GM12878 (cell line): ENCODE measurements around the gene LZTFL1. TPM values are rescaled to one million over a fixed set of nuclear protein-coding genes. Genes with fewer than 3 reads are reported as not detected.

Experiments used
- ATAC-seq: fragments of 200-7000 bp; cut with Tn5 transposase; 3 replicates; pipeline ENCODE4 v1.9.1; 2020; ENCODE audit warnings: mild to moderate bottlenecking, moderate library complexity
- BruUV-seq: library from RNA; stranded (reverse); fragments of 400-500 nt; replicated peaks from 2 replicates; lab custom pipeline; 2021; lab: Mats Ljungman, UMichigan
- CTCF ChIA-PET: fragments of 300-600 bp; sonication (Branson Sonifier 250); formaldehyde crosslinking; extraction: SDS; loops from one replicate; lab custom pipeline; 2021; ENCODE audit warnings: inconsistent platforms; lab: Yijun Ruan, JAX
- POLR2A ChIA-PET: fragments of 350-600 bp; formaldehyde crosslinking; extraction: SDS; loops from one replicate; lab custom pipeline; 2021; ENCODE audit warnings: inconsistent platforms; lab: Charles Lee
- RAD21 ChIA-PET: fragments of 300-600 bp; sonication (Branson Sonifier 250); formaldehyde crosslinking; loops from one replicate; lab custom pipeline; 2023; ENCODE audit warnings: antibody characterized with exemption; ENCODE audit not compliant: unreplicated experiment; lab: Charles Lee
- SMC1A ChIA-PET: fragments of 300-600 bp; sonication (Branson Sonifier 250); formaldehyde crosslinking; loops from one replicate; lab custom pipeline; 2023; ENCODE audit not compliant: unreplicated experiment, uncharacterized antibody; lab: Charles Lee
- DNase-seq: peaks from one replicate; pipeline ENCODE4 v3.0.0-alpha.2; 2011; ENCODE audit warnings: low read depth, low spot score
- FAIRE-seq: peaks from 3 replicates; lab custom pipeline; 2011; peaks lifted over from hg19 to GRCh38; lab: Jason Lieb, UNC
- H2AFZ ChIP-seq: 2 replicates; pipeline ENCODE4 v1.6.0; 2011; ENCODE audit warnings: low read depth, low read length, control low read depth; ENCODE audit not compliant: control insufficient read depth
- H3K27ac ChIP-seq: 2 replicates; pipeline ENCODE4 v1.5.1; 2011; ENCODE audit warnings: control low read depth; ENCODE audit not compliant: control insufficient read depth, insufficient read depth
- H3K27me3 ChIP-seq, 2 experiments: replicated peaks in 1 of 2; 2 replicates each; pipeline versions ENCODE4 v1.6.0 to v1.6.1; 2011; ENCODE audit warnings: low read length in 1 of 2; ENCODE audit not compliant: control insufficient read depth in 2 of 2, insufficient read depth in 2 of 2
- H3K36me3 ChIP-seq, 2 experiments: 2 replicates each; pipeline ENCODE4 v1.5.1; 2011; ENCODE audit warnings: low read length in 1 of 2; ENCODE audit not compliant: control insufficient read depth in 2 of 2, insufficient read depth in 2 of 2
- H3K4me1 ChIP-seq: 2 replicates; pipeline ENCODE4 v1.6.1; 2011; ENCODE audit warnings: mild to moderate bottlenecking, low read length, moderate library complexity, mixed read lengths; ENCODE audit not compliant: control insufficient read depth, insufficient read depth
- H3K4me2 ChIP-seq: 2 replicates; pipeline ENCODE4 v1.6.0; 2011; ENCODE audit warnings: control low read depth; ENCODE audit not compliant: control insufficient read depth, insufficient read depth
- H3K4me3 ChIP-seq: fragments of 200-600 bp; sonication (generic); 2 replicates; pipeline ENCODE4 v1.5.1; 2016
- H3K79me2 ChIP-seq: 2 replicates; pipeline ENCODE4 v1.6.0; 2011; ENCODE audit warnings: low read length; ENCODE audit not compliant: control insufficient read depth, insufficient read depth
- H3K9ac ChIP-seq: 2 replicates; pipeline ENCODE4 v1.8.0; 2011; ENCODE audit warnings: low read length, control low read depth, mixed read lengths; ENCODE audit not compliant: control insufficient read depth, insufficient read depth
- H3K9me3 ChIP-seq: replicated peaks from 3 replicates; pipeline ENCODE4 v1.5.1; 2011; ENCODE audit warnings: mild to moderate bottlenecking, low read length; ENCODE audit not compliant: control insufficient read depth, insufficient read depth
- H4K20me1 ChIP-seq: 2 replicates; pipeline ENCODE4 v1.6.0; 2011; ENCODE audit not compliant: control insufficient read depth, insufficient read depth
- IRF3 ChIP-seq: fragments of 450-650 bp; IDR thresholded peaks from 2 replicates; pipeline ENCODE4 v1.6.1; 2014; ENCODE audit warnings: mild to moderate bottlenecking
- NFYA ChIP-seq: IDR thresholded peaks from 2 replicates; pipeline ENCODE4 v1.6.1; 2011; ENCODE audit warnings: low read depth, mild to moderate bottlenecking, low read length, improper control_type of control experiment, borderline replicate concordance
- NR2C1 ChIP-seq: fragments of 450-650 bp; IDR thresholded peaks from 2 replicates; pipeline ENCODE4 v1.6.1; 2017; ENCODE audit warnings: antibody characterized with exemption, mild to moderate bottlenecking, moderate library complexity
- NR2F1 ChIP-seq: fragments of 450-650 bp; conservative IDR thresholded peaks from 2 replicates; pipeline ENCODE4 v1.6.1; 2017; ENCODE audit warnings: mild to moderate bottlenecking
- SIN3A ChIP-seq: IDR thresholded peaks from 2 replicates; pipeline ENCODE4 v1.6.1; 2012; ENCODE audit warnings: low read depth, low read length, improper control_type of control experiment
- STAT1 ChIP-seq: fragments of 450-650 bp; conservative IDR thresholded peaks from 2 replicates; pipeline ENCODE4 v1.6.1; 2014; ENCODE audit warnings: antibody characterized with exemption, mild to moderate bottlenecking
- TARDBP ChIP-seq: IDR thresholded peaks from 2 replicates; pipeline ENCODE4 v1.6.1; 2016; ENCODE audit warnings: borderline replicate concordance
- TBL1XR1 ChIP-seq: IDR thresholded peaks from 2 replicates; pipeline ENCODE4 v1.6.1; 2012; ENCODE audit warnings: low read depth, low read length, improper control_type of control experiment
- TCF12 ChIP-seq: IDR thresholded peaks from 2 replicates; pipeline ENCODE4 v1.6.1; 2011; ENCODE audit warnings: low read depth, mild to moderate bottlenecking, low read length
- YY1 ChIP-seq: IDR thresholded peaks from 2 replicates; pipeline ENCODE4 v1.6.1; 2011; ENCODE audit warnings: low read depth, mild to moderate bottlenecking, low read length
- ZBTB11 ChIP-seq: fragments of 450-650 bp; formaldehyde crosslinking; IDR thresholded peaks from 2 replicates; pipeline ENCODE4 v1.5.0; 2022; ENCODE audit warnings: mild to moderate bottlenecking, missing genetic modification characterization
- ZNF24 ChIP-seq: fragments of 450-650 bp; IDR thresholded peaks from 2 replicates; pipeline ENCODE4 v1.6.1; 2017; ENCODE audit warnings: antibody characterized with exemption, mild to moderate bottlenecking
- ZNF622 ChIP-seq: fragments of 450-650 bp; IDR thresholded peaks from 2 replicates; pipeline ENCODE4 v1.6.1; 2017; ENCODE audit warnings: mild to moderate bottlenecking, inconsistent platforms
- ZNF687 ChIP-seq: fragments of 450-650 bp; IDR thresholded peaks from 2 replicates; pipeline ENCODE4 v1.6.1; 2017; ENCODE audit warnings: mild to moderate bottlenecking, moderate library complexity
- ZSCAN29 ChIP-seq: fragments of 450-650 bp; IDR thresholded peaks from 2 replicates; pipeline ENCODE4 v1.6.1; 2017; ENCODE audit warnings: mild to moderate bottlenecking, moderate library complexity
- WGBS: methylation state at CpG from one replicate; pipeline ENCODE4 v1.1.6; 2016; ENCODE audit warnings: low lambda C conversion rate; ENCODE audit not compliant: insufficient replicate concordance, insufficient coverage; ENCODE audit errors: missing lambda C conversion rate; 5-methylcytosine and 5-hydroxymethylcytosine counted together
- in situ Hi-C: fragments of 300-500 bp; cut with MboI; formaldehyde crosslinking; loops from 9 replicates; pipeline ENCODE4 v1.14.3; 2018; ENCODE audit warnings: mixed read lengths
- intact Hi-C: fragments of 100-400 bp; cut with micrococcal nuclease; formaldehyde crosslinking; loops from one replicate; pipeline ENCODE4 v1.14.2; 2022; ENCODE audit not compliant: unreplicated experiment
- polyA plus RNA-seq, 11 experiments: library from polyadenylated mRNA; depleted of rRNA in 4 of 11; unstranded in 6 of 11; stranded (reverse) in 5 of 11; fragments of >200 nt; fragmentation: Nextera tagmentation in 4 of 11; fragmentation: Illumina TruSeq in 1 of 11; extraction: Ambion mirVana in 4 of 11; extraction: Trizol in 1 of 11; gene quantifications; 1 replicate in 1 of 11; 2 replicates in 10 of 11; pipeline versions ENCODE4 v1.2.1 to v1.2.3, GENCODE V29; 2011 to 2016; ENCODE audit warnings: inconsistent platforms in 2 of 11, missing spikeins in 2 of 11, low read depth in 1 of 11
- total RNA-seq, 4 experiments: library from RNA; depleted of rRNA in 3 of 4; stranded (reverse); fragments of >200 nt in 3 of 4; fragmentation: Illumina TruSeq in 1 of 4; extraction: Trizol in 1 of 4; gene quantifications; 2 replicates each; pipeline versions ENCODE4 v1.2.1 to v1.2.3, GENCODE V29; 2013 to 2021

LZTFL1 gene
- total and polyA plus RNA-seq, 10 of the 15 experiments (the other 5 are each of a cell fraction or from before 2014, with no cell fraction given) = 9.8 to 74.1 (median 11.9) TPM

- FAIRE-seq (peak; percentile 47), DNase-seq (no peak), ATAC-seq (peak; percentile 69)
- H3K36me3 ChIP-seq = peaks cover 0 to 4% of the 10 kb centered on the region in 2 experiments; a peak in 2 of 4 replicates
- H3K27ac ChIP-seq = no peak overlapping the region
- ChIA-PET SMC1A (interaction anchor here (0.8 to 7.3 kb wide), 12 partner anchors 7 to 191 kb away, joined by 3 to 127 read pairs (median 4); partner anchors contain the start of gene FYCO1), POLR2A (interaction anchor here (0.9 to 5.5 kb wide), 9 partner anchors 11 to 41 kb away, joined by 3 to 29 read pairs (median 7); no protein-coding TSS in a partner anchor), RAD21 (interaction anchor here (0.5 to 12.3 kb wide), 18 partner anchors 8 to 486 kb away, joined by 3 to 229 read pairs (median 4); partner anchors contain the start of genes CCR5 and LZTFL1), CTCF (interaction anchor here (0.9 to 2.0 kb wide), 12 partner anchors 10 to 50 kb away, joined by 3 to 9 read pairs (median 4); no protein-coding TSS in a partner anchor)
- H3K9me3 ChIP-seq = no peaks in the 10 kb centered on the region; the same call in 2 of the 3 replicates
- peaks cover 61% of the 10 kb centered on the region for H3K4me1 ChIP-seq
- intact Hi-C loops = no loop called here
- in situ Hi-C loops = no loop called here
- no peak overlapping the region for H3K9ac ChIP-seq
- WGBS = 42% methylated on average over 23 of the region's 23 CpGs
- no peak overlapping the region for H2AFZ ChIP-seq
- no peaks in the 10 kb centered on the region for H3K79me2 ChIP-seq
- BruUV-seq = no TSS peak
- peak overlapping the region; percentile 34; the same call in 1 of the 2 replicates for H3K4me2 ChIP-seq
- H3K27me3 ChIP-seq = peaks cover 0 to 3% of the 10 kb centered on the region in 2 experiments; a peak in 1 of 4 replicates
- no peaks in the 10 kb centered on the region for H4K20me1 ChIP-seq
- no peak overlapping the region for H3K4me3 ChIP-seq
- TF ChIP-seq ZNF622 (no peak), ZNF24 (no peak), TBL1XR1 (peak; percentile 29; the same call in 1 of the 2 replicates), NR2F1 (peak; percentile 91), TCF12 (no peak), TARDBP (no peak), IRF3 (no peak), NR2C1 (no peak), ZSCAN29 (no peak), STAT1 (no peak), SIN3A (no peak), YY1 (peak; percentile 52; the same call in 1 of the 2 replicates), ZNF687 (0 out of 2 replicates have a peak, but pooled peaks have one; percentile 25), ZBTB11 (CRISPR knock-in tag) (no peak), NFYA (no peak)
These were observed 42.7 kb upstream of the LZTFL1 start for GRCh38 chr3:45884368-45885201.
